H1 (cell line): ENCODE results near the gene WDR44. TPM values are rescaled to one million over a fixed set of nuclear protein-coding genes. Genes with fewer than 3 reads are reported as not detected.

Experiments used
- CTCF ChIA-PET: fragments of 300-600 bp; sonication (Branson Sonifier 250); formaldehyde crosslinking; loops from one replicate; lab custom pipeline; 2021; ENCODE audit not compliant: partially characterized antibody; lab: Charles Lee
- POLR2A ChIA-PET: fragments of 300-600 bp; sonication (Branson Sonifier 250); formaldehyde crosslinking; loops from one replicate; lab custom pipeline; 2021; ENCODE audit warnings: inconsistent platforms; ENCODE audit not compliant: partially characterized antibody; lab: Charles Lee
- DNase-seq, 2 experiments: peaks; one replicate each; pipeline versions ENCODE4 v3.0.0 to v3.0.0-alpha.2; 2010 to 2022; ENCODE audit warnings: low spot score in 2 of 2, low read depth in 1 of 2, mixed read lengths in 1 of 2
- FAIRE-seq: peaks from 2 replicates; lab custom pipeline; 2011; peaks lifted over from hg19 to GRCh38; lab: Jason Lieb, UNC
- H2AFZ ChIP-seq: 2 replicates; pipeline ENCODE4 v1.8.1; 2012; ENCODE audit warnings: low read length, inconsistent platforms
- H2AK5ac ChIP-seq: 2 replicates; pipeline ENCODE4 v1.6.1; 2013; ENCODE audit warnings: low read depth, low read length
- H2BK120ac ChIP-seq: replicated peaks from 2 replicates; pipeline ENCODE3; 2013; ENCODE audit warnings: low read depth, low read length, inconsistent platforms
- H2BK12ac ChIP-seq: 2 replicates; pipeline ENCODE4 v1.6.1; 2013; ENCODE audit warnings: low read depth, low read length
- H2BK15ac ChIP-seq: 2 replicates; pipeline ENCODE4 v1.6.1; 2013; ENCODE audit warnings: low read length
- H2BK20ac ChIP-seq: 2 replicates; pipeline ENCODE4 v1.6.1; 2013; ENCODE audit warnings: low read length
- H2BK5ac ChIP-seq: 2 replicates; pipeline ENCODE4 v1.6.1; 2013; ENCODE audit warnings: low read depth, low read length
- H3K14ac ChIP-seq: 2 replicates; pipeline ENCODE4 v1.6.1; 2013; ENCODE audit warnings: inconsistent platforms; ENCODE audit not compliant: insufficient read length
- H3K18ac ChIP-seq: 2 replicates; pipeline ENCODE4 v1.6.1; 2013; ENCODE audit warnings: low read length; ENCODE audit errors: extremely low read depth
- H3K23ac ChIP-seq: 2 replicates; pipeline ENCODE4 v1.6.1; 2013; ENCODE audit warnings: inconsistent platforms; ENCODE audit not compliant: insufficient read length
- H3K23me2 ChIP-seq: 2 replicates; pipeline ENCODE4 v1.6.1; 2013; ENCODE audit warnings: low read depth, low read length
- H3K27ac ChIP-seq: 2 replicates; pipeline ENCODE4 v1.6.1; 2011; ENCODE audit warnings: low read depth, low read length, inconsistent platforms
- H3K27me3 ChIP-seq, 4 experiments: replicated peaks in 1 of 4; 1 replicate in 1 of 4; 2 replicates in 3 of 4; pipeline versions ENCODE4 v1.6.1 to v1.8.1; 2011 to 2013; ENCODE audit warnings: low read length in 3 of 4, mild to moderate bottlenecking in 3 of 4, inconsistent platforms in 2 of 4, mixed read lengths in 2 of 4, moderate library complexity in 1 of 4; ENCODE audit not compliant: control insufficient read depth in 3 of 4, insufficient read depth in 3 of 4; ENCODE audit errors: extremely low read depth in 1 of 4
- H3K36me3 ChIP-seq, 4 experiments: 2 replicates each; pipeline versions ENCODE4 v1.6.1 to v1.8.1; 2011 to 2013; ENCODE audit warnings: mild to moderate bottlenecking in 4 of 4, low read length in 3 of 4, moderate library complexity in 2 of 4, control low read depth in 1 of 4, inconsistent platforms in 1 of 4; ENCODE audit not compliant: insufficient read depth in 4 of 4, control insufficient read depth in 2 of 4
- H3K4ac ChIP-seq: replicated peaks from 2 replicates; pipeline ENCODE3; 2013; ENCODE audit warnings: low read length, low read depth, mixed read lengths, inconsistent platforms; ENCODE audit not compliant: insufficient read length
- H3K4me1 ChIP-seq, 4 experiments: replicated peaks in 1 of 4; 1 replicate in 1 of 4; 2 replicates in 3 of 4; pipeline versions ENCODE4 v1.6.1 to v1.8.1; 2011 to 2013; ENCODE audit warnings: low read length in 3 of 4, inconsistent platforms in 2 of 4, mixed read lengths in 1 of 4; ENCODE audit not compliant: insufficient read depth in 4 of 4, control insufficient read depth in 3 of 4
- H3K4me2 ChIP-seq, 2 experiments: 2 replicates each; pipeline versions ENCODE4 v1.6.1 to v1.8.1; 2011 to 2013; ENCODE audit warnings: low read depth in 2 of 2, low read length in 2 of 2, control low read depth in 1 of 2, inconsistent platforms in 1 of 2, mild to moderate bottlenecking in 1 of 2; ENCODE audit not compliant: insufficient read depth in 1 of 2
- H3K4me3 ChIP-seq, 4 experiments: fragments of 200-600, 300-600 bp in 1 of 4; sonication (generic), shearing (Covaris generic), sonication (Bioruptor Twin) in 1 of 4; 2 replicates each; pipeline versions ENCODE4 v1.5.1 to v1.8.1; 2011 to 2016; ENCODE audit warnings: low read length in 4 of 4, low read depth in 3 of 4, control low read depth in 2 of 4, inconsistent platforms in 2 of 4, mild to moderate bottlenecking in 2 of 4, mixed read lengths in 1 of 4, moderate library complexity in 1 of 4; ENCODE audit not compliant: insufficient read depth in 2 of 4; ENCODE audit errors: extremely low read depth in 1 of 4
- H3K56ac ChIP-seq: replicated peaks from 2 replicates; pipeline ENCODE3; 2013; ENCODE audit warnings: low read depth, mild to moderate bottlenecking, mixed read lengths, low read length, inconsistent platforms; ENCODE audit not compliant: insufficient read length
- H3K79me1 ChIP-seq: 2 replicates; pipeline ENCODE4 v1.6.1; 2013; ENCODE audit warnings: low read depth, low read length, control low read depth
- H3K79me2 ChIP-seq, 2 experiments: 2 replicates each; pipeline versions ENCODE4 v1.6.1 to v1.8.1; 2012 to 2013; ENCODE audit warnings: low read length in 2 of 2, mild to moderate bottlenecking in 2 of 2, inconsistent platforms in 1 of 2; ENCODE audit not compliant: insufficient read depth in 2 of 2, control insufficient read depth in 1 of 2
- H3K9ac ChIP-seq, 4 experiments: replicated peaks in 1 of 4; 1 replicate in 1 of 4; 2 replicates in 3 of 4; pipeline versions ENCODE4 v1.6.1 to v1.8.1; 2011 to 2013; ENCODE audit warnings: low read depth in 3 of 4, low read length in 3 of 4, control low read depth in 2 of 4, mild to moderate bottlenecking in 2 of 4, moderate library complexity in 2 of 4, inconsistent platforms in 1 of 4; ENCODE audit errors: extremely low read depth in 1 of 4
- H3K9me3 ChIP-seq, 2 experiments: 2 replicates each; pipeline versions ENCODE4 v1.6.1 to v1.8.1; 2012 to 2013; ENCODE audit warnings: mild to moderate bottlenecking in 2 of 2, moderate library complexity in 2 of 2, control low read depth in 1 of 2, inconsistent platforms in 1 of 2, low read depth in 1 of 2, low read length in 1 of 2, mixed read lengths in 1 of 2; ENCODE audit not compliant: insufficient read depth in 2 of 2
- H4K20me1 ChIP-seq, 2 experiments: replicated peaks in 1 of 2; 2 replicates each; pipeline versions ENCODE3 to v1.8.1; 2011 to 2013; ENCODE audit warnings: inconsistent platforms in 2 of 2, low read length in 2 of 2, mild to moderate bottlenecking in 1 of 2; ENCODE audit not compliant: insufficient read depth in 2 of 2, control insufficient read depth in 1 of 2
- H4K5ac ChIP-seq: 2 replicates; pipeline ENCODE4 v1.6.1; 2013; ENCODE audit warnings: low read length, low read depth, mixed read lengths, inconsistent platforms; ENCODE audit not compliant: insufficient read length
- H4K8ac ChIP-seq: 2 replicates; pipeline ENCODE4 v1.8.0; 2013; ENCODE audit warnings: mild to moderate bottlenecking, moderate library complexity, low read length, inconsistent platforms; ENCODE audit not compliant: insufficient read depth; ENCODE audit errors: extremely low read depth
- H4K91ac ChIP-seq: replicated peaks from 2 replicates; pipeline ENCODE3; 2013; ENCODE audit warnings: low read length, mixed read lengths, inconsistent platforms; ENCODE audit not compliant: insufficient read length
- CTBP2 ChIP-seq: IDR thresholded peaks from 2 replicates; pipeline ENCODE4 v1.7.0; 2011; ENCODE audit warnings: borderline replicate concordance, mild to moderate bottlenecking, moderate library complexity, mixed read lengths, low read length; ENCODE audit not compliant: insufficient read depth, insufficient read length
- GABPA ChIP-seq: IDR thresholded peaks from 2 replicates; pipeline ENCODE4 v1.6.1; 2011; ENCODE audit warnings: mild to moderate bottlenecking, low read length, moderate library complexity, borderline replicate concordance; ENCODE audit not compliant: insufficient read depth
- GTF2F1 ChIP-seq: IDR thresholded peaks from 2 replicates; pipeline ENCODE4 v1.6.1; 2012; ENCODE audit warnings: low read depth, low read length, improper control_type of control experiment, borderline replicate concordance
- JUN ChIP-seq: IDR thresholded peaks from 2 replicates; pipeline ENCODE4 v1.6.1; 2011; ENCODE audit warnings: low read depth, mild to moderate bottlenecking, improper control_type of control experiment, low read length
- KDM1A ChIP-seq: fragments of 200-600, 300-600 bp; sonication (generic); IDR thresholded peaks from 2 replicates; pipeline ENCODE4 v1.7.1; 2016; ENCODE audit warnings: mild to moderate bottlenecking, low read length, borderline replicate concordance
- SIRT6 ChIP-seq: IDR thresholded peaks from one replicate; pipeline ENCODE4 v1.7.1; 2012; ENCODE audit warnings: low read length, inconsistent platforms
- TAF1 ChIP-seq: IDR thresholded peaks from 2 replicates; pipeline ENCODE4 v1.6.1; 2011; ENCODE audit warnings: mild to moderate bottlenecking, low read depth, low read length
- TCF12 ChIP-seq: IDR thresholded peaks from 2 replicates; pipeline ENCODE4 v1.6.1; 2011; ENCODE audit warnings: low read depth, mild to moderate bottlenecking, low read length
- TEAD4 ChIP-seq: IDR thresholded peaks from 2 replicates; pipeline ENCODE4 v1.6.1; 2012; ENCODE audit warnings: low read depth, low read length, inconsistent platforms, mixed read lengths
- WGBS, 2 experiments: shearing (Covaris generic) in 1 of 2; methylation state at CpG; one replicate each; pipeline versions ENCODE4 v1.1.6 to v1.1.7; 2013 to 2015; ENCODE audit warnings: low lambda C conversion rate in 2 of 2, mixed read lengths in 2 of 2, inconsistent platforms in 1 of 2, low coverage in 1 of 2, missing lambda C conversion rate in 1 of 2; ENCODE audit not compliant: insufficient replicate concordance in 2 of 2, insufficient coverage in 1 of 2, insufficient read length in 1 of 2; ENCODE audit errors: extremely low coverage in 1 of 2, missing lambda C conversion rate in 1 of 2; 5-methylcytosine and 5-hydroxymethylcytosine counted together
- polyA plus RNA-seq, 7 experiments: library from polyadenylated mRNA; depleted of rRNA in 3 of 7; stranded (reverse) in 5 of 7; unstranded in 2 of 7; fragments of >200 nt in 5 of 7; fragments of 200-250 nt in 2 of 7; gene quantifications; 1 replicate in 5 of 7; 2 replicates in 1 of 7; 4 replicates in 1 of 7; pipeline versions ENCODE4 v1.2.1 to v1.2.3, GENCODE V29; 2011 to 2013; ENCODE audit warnings: missing spikeins in 2 of 7, mixed read lengths in 2 of 7
- total RNA-seq: library from RNA; stranded (reverse); fragmentation: NEBNext Ultra II Directional; extraction: Animal tissue kit (Norgen Biotek cat#: 25700); gene quantifications from 2 replicates; pipeline ENCODE4 v1.2.1, GENCODE V29; 2021

Gene WDR44
- total and polyA plus RNA-seq, 2 of the 8 experiments (the other 6 are each of a cell fraction or from before 2014, with no cell fraction given) = 5.1 to 17.2 TPM

GRCh38 chrX:118498755-118499154 is 152.8 kb downstream of the WDR44 start:
- Histone ChIP-seq H3K23ac (no peak overlapping the region), H3K4me3 (peak overlapping the region in 1 of 4 experiments; percentile 39; a peak in 3 of 8 replicates), H2BK12ac (no peak overlapping the region), H3K79me1 (no peaks in the 10 kb centered on the region), H3K36me3 (no peaks in the 10 kb centered on the region), H2BK15ac (no peak overlapping the region), H3K79me2 (peaks cover 0 to 8% of the 10 kb centered on the region in 2 experiments; a peak in 1 of 4 replicates), H4K91ac (no peak overlapping the region), H3K23me2 (peaks cover 5% of the 10 kb centered on the region; the same call in 1 of the 2 replicates), H3K9ac (no peak overlapping the region), H3K9me3 (no peaks in the 10 kb centered on the region), H3K4me1 (peaks cover 0 to 12% (median 8%) of the 10 kb centered on the region in 4 experiments; a peak in 5 of 7 replicates)
- TF ChIP-seq JUN (no peak), SIRT6 (no peak), GTF2F1 (no peak), CTBP2 (no peak), TEAD4 (no peak), GABPA (no peak), TCF12 (no peak), KDM1A (no peak), TAF1 (no peak)
- TF ChIP-seq, all 59 proteins: peak for 0
- no peak overlapping the region for H2BK120ac ChIP-seq
- FAIRE-seq (no peak), DNase-seq (no peak)
- WGBS, 2 experiments = 76% methylated on average over 2 of the region's 2 CpGs; no CpG with 5 or more reads in 1 of the 2 experiments
- H3K56ac ChIP-seq = no peak overlapping the region
- H4K8ac ChIP-seq = no peak overlapping the region
- no peak overlapping the region for H2BK5ac ChIP-seq
- no peak overlapping the region for H3K14ac ChIP-seq
- no peak overlapping the region for H3K18ac ChIP-seq
- no peak overlapping the region for H3K4ac ChIP-seq
- H3K27me3 ChIP-seq = peaks cover 0 to 15% (median 9%) of the 10 kb centered on the region in 4 experiments; a peak in 6 of 7 replicates
- H3K4me2 ChIP-seq = peak overlapping the region; percentile 51 to 57; a peak in 2 of 4 replicates
- no peak overlapping the region for H4K5ac ChIP-seq
- H2BK20ac ChIP-seq = no peak overlapping the region
- ChIA-PET POLR2A (no interaction called here), CTCF (interaction anchor here (0.6 to 2.3 kb wide), 9 partner anchors 10 to 140 kb away, joined by 3 to 8 read pairs (median 4); no protein-coding TSS in a partner anchor)
- no peak overlapping the region for H3K27ac ChIP-seq
- no peak overlapping the region for H2AK5ac ChIP-seq
- H4K20me1 ChIP-seq = no peaks in the 10 kb centered on the region
- no peak overlapping the region for H2AFZ ChIP-seq
